Measurements from ENCODE around the gene CEMIP2.
"Not testable (repeated sequence)": the region's sequence is repeated elsewhere in the genome, so short reads cannot be mapped to it uniquely, and the experiment has no call there.

The CEMIP2 gene

DNA sequence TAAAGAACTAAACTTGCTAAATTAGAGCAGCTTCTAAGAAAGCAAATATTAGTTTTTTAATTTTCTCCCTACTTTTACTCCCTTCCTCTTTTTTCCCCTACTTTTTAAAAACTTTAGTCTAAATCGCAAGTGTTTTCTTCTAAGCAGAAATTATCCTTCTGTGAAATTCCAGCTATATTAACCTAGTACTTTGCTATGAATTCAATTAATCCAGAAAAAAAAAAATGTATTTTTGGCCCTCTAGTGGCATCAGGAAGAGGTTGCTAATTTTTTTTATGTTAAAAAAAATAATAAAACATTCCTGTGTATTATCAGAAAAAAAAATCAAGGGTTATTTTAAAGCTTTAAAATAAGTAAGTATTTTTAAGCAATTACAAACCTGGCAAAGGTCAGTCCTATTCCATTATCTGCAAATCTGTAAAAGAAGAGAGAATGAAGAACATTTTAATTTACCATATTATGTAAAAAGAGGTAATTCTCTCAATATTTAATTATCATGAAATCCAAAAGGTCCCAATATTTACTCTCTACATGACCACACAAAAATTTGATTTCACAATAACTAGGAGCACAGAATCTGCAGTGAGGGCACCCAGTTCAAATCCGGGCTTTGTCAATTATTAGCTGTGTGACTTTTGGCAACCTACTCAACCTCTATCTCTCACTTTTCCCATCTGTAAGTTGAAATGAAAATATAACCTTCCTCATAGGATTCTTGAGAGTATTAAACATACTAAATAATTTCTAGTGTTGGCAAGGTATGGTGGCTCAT lies 52.0 kb downstream of the CEMIP2 start:
- no peak for DNase-seq (ENCODE audit: low read depth in 3 of 3)

DNA sequence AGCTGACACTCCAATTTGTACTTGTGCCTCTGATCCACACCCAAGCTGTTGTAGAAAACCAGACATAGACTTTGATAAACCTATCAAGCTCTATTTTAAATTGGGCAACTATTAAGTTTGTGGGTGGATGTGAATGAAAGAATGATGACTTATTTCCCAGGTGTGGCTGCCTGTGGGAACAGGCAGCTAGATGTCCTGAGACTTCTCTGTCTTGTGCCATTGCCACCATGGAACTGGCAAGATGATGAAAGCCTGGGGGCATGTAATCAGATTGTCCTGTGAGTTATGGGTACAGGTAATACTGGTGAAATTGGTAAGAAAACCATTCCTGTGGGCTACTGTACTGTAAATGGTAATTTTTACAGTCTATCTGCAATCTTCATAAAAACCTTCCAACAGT lies 57.5 kb downstream of the CEMIP2 start:
- DNase-seq (ENCODE audit: low read depth in 3 of 3), result no peak

DNA sequence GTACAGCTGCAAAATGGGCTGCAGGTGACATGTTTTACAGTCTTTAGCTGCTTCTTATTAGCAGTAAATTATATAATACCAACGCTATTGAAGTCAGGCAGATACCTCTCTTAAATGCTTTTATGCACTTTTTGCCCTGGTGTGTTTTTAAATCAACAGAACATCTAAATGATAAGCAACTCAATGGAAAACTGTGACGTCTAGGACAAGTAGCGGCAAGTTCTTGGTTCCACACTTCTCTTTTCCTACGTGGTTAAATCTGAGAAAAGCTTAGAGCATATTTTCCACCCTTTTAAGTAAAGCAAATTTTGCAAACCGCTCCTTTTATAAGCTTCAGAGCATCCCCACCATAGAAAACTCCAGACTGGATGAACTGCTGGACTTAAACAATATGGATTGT lies 58.1 kb downstream of the CEMIP2 start:
- no peak for DNase-seq (ENCODE audit: low read depth in 3 of 3)

DNA sequence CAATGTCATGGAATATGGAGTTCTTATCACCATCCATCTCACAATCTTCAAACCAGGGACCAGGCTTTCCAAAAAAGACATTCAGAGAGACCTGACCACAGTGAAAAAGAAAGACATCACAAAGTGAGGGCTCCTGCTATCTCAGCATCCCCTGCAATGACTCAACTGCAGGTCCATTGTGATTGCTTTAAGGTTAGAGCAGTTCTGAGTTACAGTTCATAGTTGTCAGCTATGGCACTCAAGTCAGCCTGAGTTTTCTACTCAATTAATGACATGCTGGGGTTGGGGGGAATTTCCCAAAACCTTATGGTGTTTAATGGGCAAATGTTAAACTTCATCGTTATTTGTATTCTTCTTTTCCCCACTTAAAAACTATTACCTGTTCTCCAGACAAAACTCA lies 58.9 kb downstream of the CEMIP2 start:
- no peak for DNase-seq (ENCODE audit: low read depth in 3 of 3)

DNA sequence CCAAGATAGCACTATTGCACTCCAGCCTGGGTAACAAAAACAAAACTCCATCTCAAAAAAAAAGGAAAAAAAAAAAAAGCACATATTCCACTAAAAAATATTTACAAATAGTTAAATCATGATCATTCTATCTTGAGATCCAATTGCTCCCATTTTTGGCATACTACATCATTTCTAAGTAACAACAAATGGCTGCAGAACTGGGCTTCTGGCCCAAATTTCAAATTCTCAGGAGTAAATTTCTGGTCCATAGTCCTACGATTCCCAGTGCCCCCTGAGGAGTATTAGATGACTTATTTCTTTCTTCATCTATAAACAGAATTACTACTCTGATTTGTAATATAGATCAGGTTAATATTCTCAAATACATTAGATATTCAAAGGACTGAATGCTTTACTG lies 62.1 kb downstream of the CEMIP2 start:
- DNase-seq (ENCODE audit: low read depth in 3 of 3), result no peak

DNA sequence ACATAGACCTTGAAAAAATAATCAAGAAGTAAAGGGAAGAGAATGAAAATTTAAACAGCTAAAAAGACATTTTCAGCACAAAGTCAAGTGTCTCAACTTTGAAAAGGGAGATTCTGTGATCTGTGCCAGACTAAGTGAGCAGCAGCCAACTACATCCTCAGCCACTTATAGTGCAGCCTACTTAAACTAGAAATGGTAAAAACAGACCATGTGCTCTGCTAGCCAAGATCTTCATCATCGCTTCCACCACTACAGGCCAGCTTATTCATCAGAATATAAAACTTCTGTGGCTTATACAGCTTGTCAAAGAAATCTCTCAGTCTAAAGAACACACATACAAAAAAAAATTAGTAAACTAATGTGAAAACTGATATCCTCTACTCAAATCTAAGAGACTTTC lies 63.5 kb downstream of the CEMIP2 start:
- no peak for DNase-seq (ENCODE audit: low read depth in 3 of 3)

DNA sequence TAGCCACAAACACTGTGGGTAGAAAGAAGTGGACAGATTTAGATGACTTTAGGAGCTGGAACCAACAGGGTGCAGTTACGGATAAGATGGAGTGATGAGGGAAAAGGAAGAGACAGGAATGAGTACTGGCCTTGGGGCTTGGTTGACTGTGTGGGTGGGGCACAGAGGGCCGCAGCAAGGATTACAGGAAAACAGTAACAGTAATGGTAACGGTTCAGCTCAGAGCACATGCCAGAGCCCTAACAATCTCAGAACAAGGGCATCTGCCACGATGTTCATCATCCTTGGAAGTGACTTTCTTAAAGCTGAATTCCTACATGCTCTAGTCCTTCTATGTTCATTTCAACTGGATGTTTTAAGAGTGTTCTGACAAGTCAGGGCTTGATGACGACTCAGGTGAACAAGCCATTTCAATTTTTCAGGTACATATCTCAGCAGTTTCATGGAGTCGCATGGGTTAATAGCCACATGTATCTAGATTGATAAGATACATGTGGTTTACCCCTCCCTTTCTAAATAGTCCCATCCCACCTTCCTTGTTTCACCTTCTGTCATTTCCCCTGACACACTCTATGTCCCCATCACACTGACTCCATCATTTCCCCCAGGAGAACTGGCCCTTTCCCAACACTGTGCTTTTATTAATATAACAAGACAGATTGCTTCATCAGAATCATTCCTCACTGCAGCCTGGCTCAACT lies 65.0 kb downstream of the CEMIP2 start:
- DNase-seq (ENCODE audit: low read depth in 3 of 3), result no peak

DNA sequence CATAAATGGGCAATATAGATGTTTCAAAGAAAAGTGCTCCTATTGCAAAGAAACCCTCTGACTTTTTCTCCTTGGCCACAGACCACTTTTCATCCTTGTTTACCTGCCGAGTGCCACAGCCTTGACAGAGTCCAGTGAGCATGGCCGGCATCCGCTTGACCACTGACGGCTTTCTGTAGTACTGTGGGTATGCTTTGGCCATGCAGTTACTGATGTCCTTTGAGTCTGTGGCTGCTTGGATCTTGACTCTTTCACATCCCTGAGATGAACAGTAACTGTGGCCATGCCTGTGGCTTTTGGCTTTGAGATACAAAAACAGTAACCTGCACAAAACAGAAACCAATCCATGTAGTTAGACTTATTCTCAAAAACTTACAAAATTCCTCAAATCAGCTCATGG lies 70.4 kb downstream of the CEMIP2 start:
- no peak for DNase-seq (ENCODE audit: low read depth in 3 of 3)

DNA sequence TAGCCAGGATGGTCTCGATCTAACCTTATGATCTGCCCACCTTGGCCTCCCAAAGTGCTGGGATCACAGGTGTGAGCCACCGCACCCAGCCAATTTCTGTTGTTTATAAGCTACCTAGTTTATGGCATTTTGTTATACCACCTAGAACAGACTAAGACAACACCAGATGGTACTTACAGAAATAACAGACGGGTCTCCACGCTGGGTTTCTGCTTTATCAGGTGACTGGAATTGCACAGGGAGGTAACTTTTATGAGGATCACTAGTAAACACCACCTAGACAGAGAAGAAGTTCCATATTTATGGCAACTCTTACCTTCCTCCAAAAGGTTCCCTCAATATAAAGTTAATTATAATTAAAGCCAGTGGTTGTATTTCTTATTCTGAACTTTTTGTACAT lies 74.0 kb downstream of the CEMIP2 start:
- DNase-seq (ENCODE audit: low read depth in 3 of 3), result no peak

DNA sequence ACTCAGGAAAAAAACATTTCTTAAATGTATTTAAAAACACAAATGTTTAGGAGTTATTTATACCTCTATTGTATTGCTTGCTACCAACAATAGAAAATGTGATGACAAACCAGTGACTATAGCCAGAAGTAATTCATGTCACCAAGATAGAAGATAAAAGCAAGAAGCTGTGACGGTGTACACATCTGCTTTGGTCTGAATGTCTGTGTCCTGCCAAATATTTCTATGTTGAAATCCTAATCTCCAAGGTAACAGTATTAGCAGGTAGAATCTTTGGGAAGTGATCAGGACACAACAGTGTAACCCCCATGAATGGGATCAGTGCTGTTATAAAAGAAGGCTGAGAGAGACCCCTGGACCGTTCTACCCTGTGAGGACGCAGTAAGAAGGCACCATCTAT lies 74.7 kb downstream of the CEMIP2 start:
- DNase-seq (ENCODE audit: low read depth in 3 of 3), result no peak

DNA sequence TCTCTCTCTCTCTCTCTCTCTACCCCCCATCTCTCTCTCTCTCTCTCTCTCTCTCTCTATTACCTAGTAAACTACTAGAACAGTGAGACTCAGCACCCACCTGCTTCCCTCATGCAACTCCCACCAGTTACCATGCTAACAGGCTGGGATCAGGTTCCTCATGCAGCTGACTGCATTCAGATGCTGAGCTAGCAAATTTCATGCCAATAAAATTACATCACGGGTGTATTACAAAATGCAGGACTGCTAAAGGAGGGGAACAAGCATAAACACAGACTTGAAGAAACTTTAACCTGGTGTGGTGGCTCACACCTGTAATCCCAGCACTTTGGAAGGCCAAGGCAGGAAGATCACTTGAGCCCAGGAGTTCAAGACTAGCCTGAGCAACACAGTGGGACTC lies 76.0 kb downstream of the CEMIP2 start:
- no peak for DNase-seq (ENCODE audit: low read depth in 3 of 3)

DNA sequence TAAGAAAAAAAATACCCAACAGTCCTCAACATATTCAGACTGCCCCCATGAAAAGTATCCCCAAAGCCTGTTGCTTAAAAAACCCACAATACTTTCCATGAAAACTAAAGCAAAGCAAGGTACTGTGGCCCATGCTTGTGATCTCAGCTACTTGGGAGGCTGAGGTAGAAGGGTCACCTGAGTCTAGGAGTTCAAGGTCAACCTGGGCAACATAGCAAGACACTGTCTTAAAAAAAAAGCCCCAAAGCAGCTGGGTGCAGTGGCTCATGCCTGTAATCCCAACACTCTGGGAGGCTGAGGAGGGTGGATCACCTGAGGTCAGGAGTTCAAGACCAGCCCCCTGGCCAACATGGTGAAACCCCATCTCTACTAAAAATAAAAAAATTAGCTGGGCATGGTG lies 76.7 kb downstream of the CEMIP2 start:
- DNase-seq (ENCODE audit: low read depth in 3 of 3), result not testable (repeated sequence)

DNA sequence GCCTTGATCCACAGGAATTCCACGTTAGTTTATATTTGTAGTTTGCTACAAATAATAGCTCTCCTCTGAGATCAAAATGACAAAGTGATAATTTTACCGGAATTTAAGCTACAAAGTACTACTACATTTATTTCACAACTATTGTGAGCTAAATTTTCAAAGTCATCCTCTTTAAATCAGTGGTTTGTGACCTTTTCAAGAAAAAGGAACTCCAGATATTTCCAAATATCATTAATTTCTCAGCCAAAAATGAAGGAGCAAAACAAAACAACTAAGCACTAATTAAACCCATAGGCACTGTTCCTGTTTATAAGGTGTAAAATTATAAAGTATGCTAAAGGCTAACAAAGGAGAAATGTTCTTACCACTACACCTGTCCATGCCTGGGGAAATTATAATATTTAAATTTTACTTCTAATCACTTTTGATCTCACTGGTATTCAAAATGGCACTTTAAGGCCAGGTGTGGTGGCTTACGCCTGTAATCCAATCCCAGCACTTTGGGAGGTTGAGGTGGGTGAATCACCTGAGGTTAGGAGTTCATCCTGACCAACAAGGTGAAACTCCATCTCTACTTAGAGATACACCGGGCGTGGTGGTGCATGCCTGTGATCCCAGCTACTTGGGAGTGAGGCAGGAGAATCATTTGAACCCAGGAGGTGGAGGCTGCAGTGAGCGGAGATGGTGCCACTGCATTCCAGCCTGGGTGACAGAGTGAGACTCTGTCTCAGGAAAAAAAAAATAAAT lies 77.5 kb downstream of the CEMIP2 start:
- DNase-seq (ENCODE audit: low read depth in 3 of 3), result no peak

DNA sequence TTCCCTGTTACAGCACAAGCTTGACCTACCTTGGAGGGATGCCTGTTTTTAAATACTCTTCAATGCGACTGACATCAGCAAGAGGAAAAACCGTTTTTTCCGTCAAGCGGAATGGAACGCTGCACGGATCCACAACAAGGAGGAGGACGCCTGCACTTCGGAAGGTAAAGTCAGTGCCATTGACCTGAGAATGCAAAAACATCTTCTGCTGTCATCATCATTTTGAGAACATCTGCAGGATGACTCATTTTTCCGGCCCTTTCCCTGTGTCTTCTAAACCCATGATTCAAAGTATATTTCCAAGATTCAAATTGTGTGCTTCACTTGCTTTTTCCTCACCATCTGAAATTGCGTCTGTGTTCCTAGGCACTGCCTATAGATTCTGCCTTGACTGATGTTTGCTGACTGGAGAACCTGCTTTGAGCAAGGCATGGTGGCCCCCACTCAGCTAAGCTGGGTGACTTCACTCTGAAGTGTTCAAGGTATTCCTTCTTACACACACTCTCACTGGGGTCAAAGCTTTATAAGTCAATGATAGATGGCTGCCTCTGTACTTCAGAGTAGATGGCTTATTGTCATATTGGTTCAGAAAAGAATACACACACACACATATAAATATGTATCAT lies 78.1 kb downstream of the CEMIP2 start:
- DNase-seq (ENCODE audit: low read depth in 3 of 3), result no peak

DNA sequence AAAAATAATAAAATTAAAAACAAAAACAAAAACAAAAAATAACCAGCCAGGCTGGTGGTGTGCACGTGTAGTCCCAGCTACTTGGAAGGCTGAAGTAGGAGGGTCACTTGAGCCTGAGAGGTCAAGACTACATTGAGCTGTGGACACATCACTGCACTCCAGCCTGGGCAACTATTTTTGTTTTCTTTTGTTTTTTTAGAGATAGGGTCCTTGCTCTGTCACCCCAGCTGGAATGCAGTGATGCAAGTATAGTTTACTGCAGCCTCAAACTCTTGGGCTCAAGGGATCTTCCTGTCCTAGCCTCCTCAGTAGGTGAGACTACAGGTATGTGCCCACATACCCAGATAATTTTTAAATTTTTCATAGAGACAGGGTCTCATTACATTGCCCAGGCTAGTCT lies 80.6 kb downstream of the CEMIP2 start:
- no peak for DNase-seq (ENCODE audit: low read depth in 3 of 3)

DNA sequence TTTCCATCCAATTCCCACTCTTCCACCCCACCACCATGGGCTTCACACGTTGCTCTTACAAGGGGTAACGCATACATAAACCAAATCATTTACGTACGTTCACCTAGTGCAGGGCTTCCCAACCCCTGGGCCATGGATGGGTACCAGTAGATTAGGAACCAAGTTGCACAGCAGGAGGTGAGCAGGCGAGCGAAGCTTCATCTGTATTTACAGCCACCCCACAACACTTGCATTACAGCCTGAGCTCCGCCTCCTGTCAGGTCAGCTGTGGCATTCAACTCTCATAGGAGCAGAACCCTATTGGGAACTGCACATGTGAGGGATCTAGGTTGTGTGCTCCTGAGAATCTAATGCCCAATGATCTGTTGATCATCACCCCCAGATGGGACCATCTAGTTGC lies 82.3 kb downstream of the CEMIP2 start:
- no peak for DNase-seq (ENCODE audit: low read depth in 3 of 3)

DNA sequence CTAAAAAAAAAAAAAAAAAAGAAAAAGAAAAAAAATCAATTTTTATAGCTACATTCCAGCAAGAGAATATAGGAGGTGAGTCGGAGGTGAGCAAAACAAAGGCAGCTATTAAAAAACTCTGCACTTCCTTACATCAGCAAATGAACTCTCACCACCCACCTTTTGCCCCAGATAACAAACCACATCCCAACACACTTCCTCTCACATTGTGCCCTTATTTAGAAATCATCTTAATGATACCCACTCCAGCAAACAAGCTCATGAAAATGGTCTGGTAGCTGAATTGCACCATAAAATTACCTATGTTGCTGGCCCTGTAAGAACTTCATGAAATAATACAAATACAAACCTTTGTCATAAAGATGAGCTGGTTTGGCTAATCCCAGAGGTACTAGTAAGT lies 82.9 kb downstream of the CEMIP2 start:
- no peak for DNase-seq (ENCODE audit: low read depth in 3 of 3)

DNA sequence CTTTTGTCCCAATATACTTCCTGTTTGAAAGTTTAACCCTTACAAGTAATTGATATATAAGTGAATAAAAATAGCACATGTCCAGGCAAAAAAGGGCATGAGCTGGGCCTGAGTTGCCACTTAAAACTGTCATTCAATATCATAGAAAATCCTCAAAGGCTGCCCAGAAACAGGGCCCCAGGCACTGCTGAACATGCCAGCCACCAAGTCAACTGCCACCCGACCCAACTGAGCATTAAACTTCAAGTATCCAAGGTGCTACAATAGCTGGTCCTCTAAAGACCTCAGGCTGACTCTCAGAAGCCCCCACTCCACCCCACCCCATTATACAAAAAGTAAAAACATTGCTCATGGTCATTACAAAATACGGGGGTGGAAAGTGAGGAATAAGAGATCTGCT lies 83.7 kb downstream of the CEMIP2 start:
- DNase-seq (ENCODE audit: low read depth in 3 of 3), result no peak

DNA sequence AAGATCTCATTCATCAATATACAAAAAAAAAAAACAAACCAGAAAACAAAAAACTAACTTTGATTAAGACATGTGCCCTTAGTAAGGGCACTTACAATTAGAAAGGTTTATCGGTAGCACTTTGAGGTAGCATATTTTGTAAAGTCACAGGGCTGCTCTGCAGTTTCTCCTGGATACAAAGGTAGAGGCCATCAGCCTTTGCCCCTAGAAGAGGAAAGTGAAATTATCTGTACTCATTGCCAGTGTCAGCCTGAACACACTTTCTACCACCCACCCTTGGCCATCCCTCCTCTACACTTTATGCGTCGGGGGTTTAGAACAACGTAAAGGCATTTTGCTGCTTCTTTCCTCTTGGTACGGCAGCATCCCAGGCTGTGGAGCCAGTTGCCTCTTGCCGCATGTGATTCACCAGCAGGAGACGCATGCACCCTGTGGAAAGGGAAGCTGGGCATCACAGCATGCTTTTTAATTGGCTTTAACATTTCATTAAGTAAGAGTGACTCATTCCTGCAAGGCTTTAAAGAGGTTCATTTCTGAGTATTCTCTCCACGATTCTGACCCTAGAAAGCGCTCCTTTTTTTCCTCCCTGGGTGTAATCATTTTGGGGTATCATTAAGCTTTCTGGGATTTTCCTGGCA lies 84.6 kb downstream of the CEMIP2 start:
- DNase-seq (ENCODE audit: low read depth in 3 of 3), result no peak

DNA sequence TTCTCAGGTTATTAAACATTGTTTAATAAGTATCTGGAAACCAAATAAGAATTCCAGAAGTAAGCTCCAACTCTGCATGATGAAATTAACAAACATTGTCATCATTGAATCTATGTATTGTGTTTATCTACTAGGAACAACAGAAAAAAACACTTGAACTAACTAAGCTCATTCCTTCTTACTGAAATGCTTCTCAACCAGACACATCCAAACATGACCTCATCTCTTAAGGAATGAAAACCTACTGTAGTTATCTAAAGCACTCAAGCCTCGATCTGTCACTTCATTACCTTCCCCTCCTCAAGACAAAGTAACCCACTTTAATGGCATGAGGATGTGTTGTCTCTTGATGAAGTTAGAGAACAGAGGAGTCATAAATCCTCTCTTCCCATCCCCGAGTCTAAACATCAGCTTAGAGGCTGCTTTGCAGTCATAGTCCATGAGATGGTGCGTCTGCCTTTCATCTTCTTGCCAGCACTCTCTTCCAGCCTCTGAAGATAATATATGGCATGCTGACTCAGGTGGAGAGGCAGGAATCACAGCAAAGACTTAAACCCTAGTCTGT lies 86.5 kb downstream of the CEMIP2 start:
- DNase-seq (ENCODE audit: low read depth in 3 of 3), result no peak

DNA sequence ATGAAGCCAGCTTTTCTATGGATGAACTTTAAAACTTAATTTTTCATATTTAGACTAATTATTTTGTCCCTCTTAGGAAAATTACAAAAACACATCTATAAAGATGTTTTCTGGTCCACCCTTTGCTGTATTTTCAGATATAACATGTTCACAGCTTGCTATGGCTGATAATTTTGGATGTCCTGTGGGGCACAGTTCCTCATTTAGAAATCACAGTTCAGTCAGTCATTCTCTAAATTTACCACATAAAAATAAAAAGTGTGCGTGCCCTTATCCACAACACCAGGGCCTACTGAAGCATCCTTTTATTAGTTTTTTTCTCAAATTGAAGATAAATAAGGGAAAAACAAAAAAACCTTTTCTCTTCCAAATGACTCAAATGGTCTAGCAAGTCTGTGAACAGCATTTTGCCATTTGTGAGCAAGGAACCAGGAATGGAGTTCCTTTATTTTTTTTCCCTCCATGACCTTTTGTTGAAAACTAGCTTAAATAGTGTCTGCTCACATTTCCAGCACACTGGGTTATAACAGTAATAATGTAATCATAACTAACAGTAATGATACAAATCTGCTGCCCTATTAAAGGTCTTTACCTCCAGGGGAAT lies 87.1 kb downstream of the CEMIP2 start:
- no peak for DNase-seq (ENCODE audit: low read depth in 3 of 3)
